Measurements from ENCODE around the gene YARS1. TPM values are rescaled to one million over a fixed set of nuclear protein-coding genes. Genes with fewer than 3 reads are reported as not detected.
"Not testable (repeated sequence)": the region's sequence is repeated elsewhere in the genome, so short reads cannot be mapped to it uniquely, and the experiment has no call there.

The YARS1 gene
- total RNA-seq, 1 experiment from 2014 or later = 194 TPM

DNA sequence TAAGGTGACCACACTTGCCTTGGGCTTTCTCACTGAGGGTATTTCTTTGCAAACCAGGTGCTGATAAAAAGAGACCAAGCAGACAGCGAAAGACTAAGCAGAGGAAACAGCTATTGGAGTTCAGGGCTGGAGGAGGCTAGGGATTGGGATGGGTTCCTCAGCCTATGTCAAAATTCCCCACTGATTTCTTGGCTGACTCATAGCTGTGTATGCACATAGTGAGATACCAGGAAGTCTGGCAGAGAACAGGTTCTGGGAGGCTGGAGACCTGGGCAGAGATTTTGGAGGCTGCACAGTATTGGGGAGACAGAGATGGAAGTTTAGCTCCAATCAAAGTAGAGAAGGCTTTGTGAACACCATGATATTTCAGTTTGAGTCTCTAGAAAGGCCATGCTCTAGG is 25.3 kb downstream of the YARS1 start:
- H3K9me3 ChIP-seq (ENCODE audit: control insufficient read depth, low read depth, low read length) = no peaks in the 10 kb centered on the region
- Mint-ChIP-seq H3K36me3 (ENCODE audit: insufficient read depth in 1 of 3, low read depth in 3 of 3) (peaks cover 34 to 75% (median 63%) of the 10 kb centered on the region in 3 experiments; a peak in 6 of 7 replicates), H3K27me3 (ENCODE audit: low read depth) (no peaks in the 10 kb centered on the region), H3K4me1 (no peaks in the 10 kb centered on the region), H3K27ac (peak overlapping the region in 2 of 3 experiments; percentile 29 to 68; a peak in 1 of 7 replicates), H3K4me3 (no peak overlapping the region), H3K9me3 (no peaks in the 10 kb centered on the region)
- DNase-seq = no peak
- H3K4me2 ChIP-seq (ENCODE audit: insufficient read depth, insufficient read length, low read length) = no peak overlapping the region
- no peak overlapping the region for H3K18ac ChIP-seq (ENCODE audit: insufficient read length, low read depth, low read length)
- no CpG with 5 or more reads among the region's 1 CpG for WGBS (ENCODE audit: extremely low coverage, insufficient read length, low lambda C conversion rate)
- H3K23me2 ChIP-seq (ENCODE audit: insufficient read length, low read depth, low read length, poor library complexity, severe bottlenecking) = no peaks in the 10 kb centered on the region
- no peak overlapping the region for H4K5ac ChIP-seq (ENCODE audit: insufficient read length, low read depth, low read length)
- H3K4ac ChIP-seq (ENCODE audit: low read depth, low read length) = no peak overlapping the region
- no peak overlapping the region for H2BK5ac ChIP-seq (ENCODE audit: insufficient read length, low read length)
- no peak overlapping the region for H2BK20ac ChIP-seq (ENCODE audit: low read depth, low read length, poor library complexity, severe bottlenecking)
- no peak overlapping the region for H2BK12ac ChIP-seq (ENCODE audit: insufficient read length, low read depth, low read length)
- H4K20me1 ChIP-seq (ENCODE audit: control insufficient read depth, insufficient read depth, insufficient read length) = no peaks in the 10 kb centered on the region
- H3K4me1 ChIP-seq (ENCODE audit: insufficient read depth, low read length) = no peaks in the 10 kb centered on the region
- no peak overlapping the region for H4K91ac ChIP-seq (ENCODE audit: insufficient read length, low read depth, low read length)
- H3K14ac ChIP-seq (ENCODE audit: insufficient read depth, low read length) = no peak overlapping the region
- H3K27ac ChIP-seq (ENCODE audit: insufficient read length, low read depth, low read length) = no peak overlapping the region
- no peak overlapping the region for H3K56ac ChIP-seq (ENCODE audit: insufficient read length, low read depth, low read length)
- H2BK15ac ChIP-seq (ENCODE audit: low read depth, low read length) = no peak overlapping the region
- no peak overlapping the region for H4K8ac ChIP-seq (replicated peaks; ENCODE audit: insufficient read length, low read depth, low read length)
- H2BK120ac ChIP-seq (ENCODE audit: low read depth, low read length, poor library complexity, severe bottlenecking) = no peak overlapping the region
- no peak overlapping the region for H2AFZ ChIP-seq (ENCODE audit: low read length)
- H3T11ph ChIP-seq (ENCODE audit: low read length) = no peak overlapping the region
- H3K79me1 ChIP-seq (ENCODE audit: insufficient read depth, low read depth, low read length, poor library complexity, severe bottlenecking) = no peaks in the 10 kb centered on the region
- TF ChIP-seq, protein P1, sequence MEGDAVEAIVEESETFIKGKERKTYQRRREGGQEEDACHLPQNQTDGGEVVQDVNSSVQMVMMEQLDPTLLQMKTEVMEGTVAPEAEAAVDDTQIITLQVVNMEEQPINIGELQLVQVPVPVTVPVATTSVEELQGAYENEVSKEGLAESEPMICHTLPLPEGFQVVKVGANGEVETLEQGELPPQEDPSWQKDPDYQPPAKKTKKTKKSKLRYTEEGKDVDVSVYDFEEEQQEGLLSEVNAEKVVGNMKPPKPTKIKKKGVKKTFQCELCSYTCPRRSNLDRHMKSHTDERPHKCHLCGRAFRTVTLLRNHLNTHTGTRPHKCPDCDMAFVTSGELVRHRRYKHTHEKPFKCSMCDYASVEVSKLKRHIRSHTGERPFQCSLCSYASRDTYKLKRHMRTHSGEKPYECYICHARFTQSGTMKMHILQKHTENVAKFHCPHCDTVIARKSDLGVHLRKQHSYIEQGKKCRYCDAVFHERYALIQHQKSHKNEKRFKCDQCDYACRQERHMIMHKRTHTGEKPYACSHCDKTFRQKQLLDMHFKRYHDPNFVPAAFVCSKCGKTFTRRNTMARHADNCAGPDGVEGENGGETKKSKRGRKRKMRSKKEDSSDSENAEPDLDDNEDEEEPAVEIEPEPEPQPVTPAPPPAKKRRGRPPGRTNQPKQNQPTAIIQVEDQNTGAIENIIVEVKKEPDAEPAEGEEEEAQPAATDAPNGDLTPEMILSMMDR (conservative IDR thresholded peaks at IDR 0.05) = no peak
- no peak overlapping the region for H3K9ac ChIP-seq (ENCODE audit: extremely low read depth, insufficient read length, low read length)
- H2AK5ac ChIP-seq (ENCODE audit: insufficient read length, low read length) = no peak overlapping the region
- no peaks in the 10 kb centered on the region for H3K27me3 ChIP-seq (ENCODE audit: insufficient read depth, low read length)
- no peak overlapping the region for H3K23ac ChIP-seq (ENCODE audit: insufficient read length, low read depth, low read length)
- H3K79me2 ChIP-seq (ENCODE audit: insufficient read depth, low read length) = no peaks in the 10 kb centered on the region

DNA sequence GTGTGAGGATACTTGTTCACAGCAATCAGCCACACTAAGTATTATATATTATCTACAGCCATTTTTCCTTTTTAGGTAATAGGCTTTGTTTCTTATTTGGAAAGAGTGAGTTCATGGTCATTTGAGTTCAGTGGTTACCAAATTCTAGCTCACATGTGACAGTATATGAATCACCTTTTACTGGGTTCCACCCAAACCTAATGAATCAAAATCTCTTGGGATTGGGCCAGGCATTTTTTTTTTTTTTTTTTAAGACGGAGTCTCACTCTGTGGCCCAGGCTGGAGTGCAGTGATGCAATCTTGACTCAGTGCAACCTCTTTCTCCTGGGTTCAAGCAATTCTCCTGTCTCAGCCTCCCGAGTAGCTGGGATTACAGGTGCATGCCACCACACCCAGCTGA is 27.8 kb downstream of the YARS1 start:
- H3K23ac ChIP-seq (ENCODE audit: insufficient read length, low read depth, low read length); H3K14ac ChIP-seq (ENCODE audit: insufficient read depth, low read length); H3K4me2 ChIP-seq (ENCODE audit: insufficient read depth, insufficient read length, low read length); H3K4me1 ChIP-seq (ENCODE audit: insufficient read depth, low read length); H4K91ac ChIP-seq (ENCODE audit: insufficient read length, low read depth, low read length); DNase-seq; H3K9me3 Mint-ChIP-seq; H3K9me3 ChIP-seq (ENCODE audit: control insufficient read depth, low read depth, low read length); H3K4ac ChIP-seq (ENCODE audit: low read depth, low read length); H4K8ac ChIP-seq (replicated peaks; ENCODE audit: insufficient read length, low read depth, low read length); H3K27ac ChIP-seq (ENCODE audit: insufficient read length, low read depth, low read length); H3K4me1 Mint-ChIP-seq; H2AFZ ChIP-seq (ENCODE audit: low read length); H3K27me3 Mint-ChIP-seq (ENCODE audit: low read depth); H2BK120ac ChIP-seq (ENCODE audit: low read depth, low read length, poor library complexity, severe bottlenecking); H4K5ac ChIP-seq (ENCODE audit: insufficient read length, low read depth, low read length); H2BK20ac ChIP-seq (ENCODE audit: low read depth, low read length, poor library complexity, severe bottlenecking); H3K79me2 ChIP-seq (ENCODE audit: insufficient read depth, low read length); H4K20me1 ChIP-seq (ENCODE audit: control insufficient read depth, insufficient read depth, insufficient read length); H2BK5ac ChIP-seq (ENCODE audit: insufficient read length, low read length); H3K56ac ChIP-seq (ENCODE audit: insufficient read length, low read depth, low read length); H3K23me2 ChIP-seq (ENCODE audit: insufficient read length, low read depth, low read length, poor library complexity, severe bottlenecking); H3K79me1 ChIP-seq (ENCODE audit: insufficient read depth, low read depth, low read length, poor library complexity, severe bottlenecking); H2BK12ac ChIP-seq (ENCODE audit: insufficient read length, low read depth, low read length); H2AK5ac ChIP-seq (ENCODE audit: insufficient read length, low read length); H3K27me3 ChIP-seq (ENCODE audit: insufficient read depth, low read length); H3K18ac ChIP-seq (ENCODE audit: insufficient read length, low read depth, low read length); H3K4me3 Mint-ChIP-seq; H2BK15ac ChIP-seq (ENCODE audit: low read depth, low read length); H3T11ph ChIP-seq (ENCODE audit: low read length); H3K27ac Mint-ChIP-seq; H3K9ac ChIP-seq (ENCODE audit: extremely low read depth, insufficient read length, low read length): not testable (repeated sequence)
- H3K36me3 Mint-ChIP-seq (ENCODE audit: insufficient read depth in 1 of 3, low read depth in 3 of 3) = peaks cover 44 to 82% (median 78%) of the 10 kb centered on the region in 3 experiments; a peak in 6 of 7 replicates
- WGBS (ENCODE audit: extremely low coverage, insufficient read length, low lambda C conversion rate) = no CpG with 5 or more reads among the region's 2 CpGs
